DMS114 treated with DMSO at 0.1 percent for 48 hours (cell line): Measurements from ENCODE around the gene FAM3D.
"Not testable (repeated sequence)": the region's sequence is repeated elsewhere in the genome, so short reads cannot be mapped to it uniquely, and the experiment has no call there.

Experiments
- DNase-seq: peaks from one replicate; lab custom pipeline; 2025; ENCODE audit not compliant: unreplicated experiment; lab: John Stamatoyannopoulos, UW

Gene FAM3D, protein sequence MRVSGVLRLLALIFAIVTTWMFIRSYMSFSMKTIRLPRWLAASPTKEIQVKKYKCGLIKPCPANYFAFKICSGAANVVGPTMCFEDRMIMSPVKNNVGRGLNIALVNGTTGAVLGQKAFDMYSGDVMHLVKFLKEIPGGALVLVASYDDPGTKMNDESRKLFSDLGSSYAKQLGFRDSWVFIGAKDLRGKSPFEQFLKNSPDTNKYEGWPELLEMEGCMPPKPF

DNA sequence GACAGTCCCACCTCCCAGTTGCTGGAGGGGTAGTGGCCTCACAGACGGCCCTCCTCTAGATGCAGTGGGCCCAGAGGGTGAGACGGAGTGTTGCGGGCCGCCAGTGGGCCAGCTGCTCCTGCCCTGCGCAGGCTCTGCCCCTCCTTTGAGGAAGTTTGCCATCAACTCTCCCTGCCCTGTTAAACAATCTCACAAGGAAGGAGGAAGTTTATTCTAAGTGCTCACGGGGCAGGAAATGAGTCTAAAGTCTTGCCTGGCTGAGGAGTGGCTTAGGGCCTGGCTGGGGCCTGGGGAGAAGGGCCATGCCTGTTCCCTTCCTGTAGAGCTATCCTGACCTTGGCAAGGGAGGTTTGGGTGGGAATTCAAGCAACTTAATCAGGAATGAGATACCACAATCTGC, at the start of gene FAM3D:
Gene FAM3D (minus strand): TSS at position 92 of the 400 bp plus-strand sequence. CDS start 11,211 bp downstream, outside the sequence.
- no peak for DNase-seq

DNA sequence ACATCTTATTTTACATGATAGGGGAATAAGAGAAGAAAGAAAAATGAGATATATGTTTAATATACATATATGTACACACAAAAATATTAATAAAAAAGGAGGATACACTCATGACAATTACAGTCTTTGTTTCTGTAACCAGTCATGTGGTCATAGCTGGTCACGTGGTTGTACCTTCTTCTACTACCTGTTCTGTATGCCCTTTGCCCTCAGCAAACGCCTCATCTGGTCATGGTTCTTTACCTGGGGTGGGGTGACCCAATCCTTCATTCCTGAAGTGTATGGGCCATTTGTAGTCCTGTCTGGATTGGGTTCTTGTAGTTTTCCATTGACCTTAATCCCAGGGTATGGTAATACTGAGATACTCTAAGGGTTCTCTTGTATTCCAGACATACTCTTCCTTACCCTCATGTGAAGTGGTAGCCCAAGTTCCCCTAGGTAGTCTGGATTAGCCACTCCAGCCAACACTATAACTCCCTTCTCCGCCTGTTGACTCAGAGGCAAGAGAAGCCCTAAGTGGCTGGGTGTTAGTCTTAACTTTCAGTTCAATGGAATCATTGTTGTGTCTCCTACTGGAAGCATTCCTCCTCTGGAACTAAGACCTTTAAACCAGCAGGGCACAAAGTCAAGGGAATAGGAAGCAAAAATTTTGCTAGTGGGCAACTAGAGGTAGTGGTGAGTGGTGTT, 47.3 kb upstream of the FAM3D start:
- no peak for DNase-seq

DNA sequence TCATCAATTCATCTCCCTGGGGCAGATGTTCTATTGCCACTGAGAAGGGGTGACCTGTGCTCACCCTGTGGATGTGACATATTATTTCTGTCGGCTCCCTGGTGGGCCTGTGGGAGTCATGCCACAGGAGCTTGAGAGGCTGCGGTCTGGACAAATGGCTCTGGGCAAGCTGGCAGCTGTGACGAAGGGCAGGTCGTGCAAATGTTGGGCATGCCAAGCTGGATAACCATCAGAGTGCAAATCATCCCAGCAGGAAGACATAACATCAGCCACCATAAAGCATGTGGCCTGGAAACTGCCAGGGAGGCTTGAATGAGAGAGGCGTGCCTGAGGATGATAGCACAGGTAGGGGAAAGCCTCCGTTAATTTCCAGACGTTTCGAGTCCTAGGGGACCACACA, 45.3 kb upstream of the FAM3D start:
- no peak for DNase-seq

DNA sequence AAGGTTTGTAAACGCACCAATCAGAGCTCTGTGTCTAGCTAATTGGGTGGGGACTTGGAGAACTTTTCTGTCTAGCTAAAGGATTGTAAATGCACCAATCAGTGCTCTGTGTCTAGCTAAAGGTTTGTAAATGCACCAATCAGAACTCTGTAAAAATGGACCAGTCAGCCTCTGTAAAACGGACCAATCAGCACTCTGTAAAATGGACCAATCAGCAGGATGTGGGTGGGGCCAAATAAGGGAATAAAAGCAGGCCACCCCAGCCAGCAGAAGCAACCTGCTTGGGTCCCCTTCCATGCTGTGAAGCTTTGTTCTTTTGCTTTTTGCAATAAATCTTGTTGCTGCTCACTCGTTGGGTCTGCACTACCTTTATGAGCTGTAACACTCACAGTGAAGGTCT, 42.4 kb upstream of the FAM3D start:
- not testable (repeated sequence) for DNase-seq

GRCh38 chr3:58708116-58708791, 41.7 kb upstream of the FAM3D start:
- no peak for DNase-seq

DNA sequence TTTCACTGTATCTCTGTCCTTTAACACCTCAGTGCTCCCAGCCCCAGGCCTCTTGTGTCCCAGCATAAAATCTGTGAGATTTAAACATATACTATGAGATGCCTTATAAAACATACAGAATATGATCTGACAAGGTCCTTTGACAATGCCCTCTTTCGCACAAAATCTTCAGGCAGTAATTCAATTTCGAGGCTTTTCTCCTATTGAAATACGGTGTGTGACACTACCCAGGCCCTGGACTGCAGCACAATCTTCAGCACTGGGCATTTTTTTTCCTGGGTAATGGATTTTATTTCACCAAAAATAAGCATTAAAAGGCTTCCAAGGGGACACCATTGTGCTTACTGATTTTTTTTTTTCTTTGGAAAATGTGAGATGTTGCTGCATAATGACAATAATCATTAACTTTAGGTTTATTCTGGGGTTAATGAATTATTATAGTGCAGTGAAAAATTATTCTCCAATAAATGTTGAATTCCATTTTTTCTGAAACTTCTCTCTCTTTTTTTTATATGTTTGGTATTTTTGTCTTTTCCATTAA, 40.9 kb upstream of the FAM3D start:
- DNase-seq = no peak

DNA sequence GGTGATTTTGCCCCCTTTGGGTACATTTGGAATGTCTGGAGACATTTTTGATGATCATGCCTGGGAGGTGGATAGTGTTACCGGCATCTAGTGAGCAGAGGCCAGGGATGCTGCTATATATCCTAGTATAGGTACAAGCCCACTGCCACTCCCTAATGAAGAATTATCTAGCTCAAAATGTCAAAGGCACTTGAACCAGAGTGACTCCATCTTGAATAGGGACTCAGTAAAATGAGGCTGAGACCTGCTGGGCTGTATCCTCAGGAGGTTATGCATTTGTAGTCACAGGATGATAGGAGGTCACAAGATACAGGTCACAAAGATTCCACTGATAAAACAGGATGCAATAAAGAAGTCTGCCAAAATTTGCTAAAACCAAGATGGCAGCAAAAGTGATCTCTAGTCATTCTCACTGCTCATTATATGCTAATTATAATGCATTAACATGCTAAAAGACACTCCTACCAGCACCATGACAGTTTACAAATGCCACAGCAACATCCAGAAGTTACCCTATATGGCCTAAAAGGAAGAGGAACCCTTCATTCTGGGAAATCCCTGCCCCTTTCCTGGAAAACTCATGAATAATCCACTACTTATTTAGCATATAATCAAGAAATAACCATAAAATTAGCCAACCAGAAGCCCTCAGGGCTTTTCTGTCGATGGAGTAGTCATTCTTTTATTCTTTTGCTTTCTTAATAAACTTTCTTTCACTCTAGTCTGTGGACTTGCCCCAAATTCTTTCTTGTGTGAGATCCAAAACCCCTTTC, 40.0 kb upstream of the FAM3D start:
- DNase-seq = no peak

GRCh38 chr3:58704745-58705144, 38.2 kb upstream of the FAM3D start:
- DNase-seq = no peak

DNA sequence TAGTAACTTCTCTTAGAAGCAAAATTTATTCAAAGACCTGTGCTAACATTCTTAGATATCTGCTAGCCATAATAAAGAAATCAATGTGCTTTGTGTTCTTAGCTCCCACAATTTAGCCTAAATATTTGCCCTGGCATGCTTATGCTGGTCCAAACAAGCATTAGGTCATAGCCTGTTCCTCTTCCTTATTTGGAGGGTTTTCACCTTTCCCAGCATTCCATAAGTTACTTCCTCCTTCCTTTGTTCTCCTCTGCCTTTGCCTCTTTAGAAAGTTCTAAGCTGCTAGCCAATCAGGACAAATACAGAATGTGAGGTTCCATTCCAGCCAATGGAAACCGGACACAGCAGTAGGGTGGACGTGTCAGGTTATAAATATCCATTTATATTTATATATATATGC, 37.7 kb upstream of the FAM3D start:
- not testable (repeated sequence) for DNase-seq

DNA sequence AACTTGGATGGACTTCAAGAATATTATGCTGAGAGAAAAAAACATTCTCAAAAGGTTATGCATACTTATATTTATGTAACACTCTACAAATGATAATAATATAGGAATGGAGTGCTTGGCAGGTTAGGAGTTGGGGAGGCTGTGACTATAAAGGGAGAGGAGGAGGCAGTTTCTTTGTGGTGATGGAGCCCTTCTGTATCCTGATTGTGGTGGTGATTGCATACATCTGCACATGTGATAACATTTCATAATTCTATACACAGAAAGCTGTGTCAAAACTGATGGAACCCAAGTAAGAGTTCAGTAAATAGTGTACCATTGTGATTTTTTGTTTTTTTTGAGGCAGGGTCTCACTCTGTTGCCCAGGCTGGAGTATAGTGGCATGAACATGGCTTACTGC, 31.7 kb upstream of the FAM3D start:
- DNase-seq = no peak

DNA sequence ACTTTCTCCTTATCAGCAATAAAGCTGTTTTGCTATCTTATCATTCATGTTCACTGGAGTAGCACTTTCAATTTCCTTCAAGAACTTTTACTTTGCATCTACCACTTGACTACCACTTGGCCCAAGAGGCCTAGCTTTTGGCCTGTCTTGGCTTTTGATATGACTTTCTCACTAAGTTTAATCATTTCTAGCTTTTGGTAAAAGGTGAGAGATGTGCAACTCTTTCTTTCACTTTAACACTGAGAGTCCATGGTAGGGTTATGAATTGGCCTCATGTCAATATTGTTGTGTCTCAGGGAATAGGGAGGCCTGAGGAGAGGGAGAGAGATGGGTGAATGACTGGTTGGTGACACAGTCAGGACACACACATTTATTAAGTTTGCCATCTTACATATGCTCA, 31.0 kb upstream of the FAM3D start:
- no peak for DNase-seq

DNA sequence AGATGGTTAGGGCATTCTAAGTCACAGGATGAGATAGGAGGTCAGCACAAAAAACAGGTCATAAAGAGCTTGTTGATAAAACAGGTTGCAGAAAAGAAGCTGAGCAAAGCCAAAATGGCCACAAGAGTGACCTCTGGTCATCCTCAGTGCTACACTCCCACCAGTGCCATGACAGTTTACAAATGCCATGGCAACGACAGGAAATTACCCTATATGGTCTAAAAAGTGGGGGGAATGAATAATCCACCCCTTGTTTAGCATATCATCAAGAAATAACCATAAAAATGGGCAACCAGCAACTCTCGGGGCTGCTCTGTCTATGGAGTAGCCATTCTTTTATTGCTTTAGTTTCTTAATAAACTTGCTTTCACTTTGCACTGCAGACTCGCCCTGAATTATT, 30.2 kb upstream of the FAM3D start:
- DNase-seq = not testable (repeated sequence)

DNA sequence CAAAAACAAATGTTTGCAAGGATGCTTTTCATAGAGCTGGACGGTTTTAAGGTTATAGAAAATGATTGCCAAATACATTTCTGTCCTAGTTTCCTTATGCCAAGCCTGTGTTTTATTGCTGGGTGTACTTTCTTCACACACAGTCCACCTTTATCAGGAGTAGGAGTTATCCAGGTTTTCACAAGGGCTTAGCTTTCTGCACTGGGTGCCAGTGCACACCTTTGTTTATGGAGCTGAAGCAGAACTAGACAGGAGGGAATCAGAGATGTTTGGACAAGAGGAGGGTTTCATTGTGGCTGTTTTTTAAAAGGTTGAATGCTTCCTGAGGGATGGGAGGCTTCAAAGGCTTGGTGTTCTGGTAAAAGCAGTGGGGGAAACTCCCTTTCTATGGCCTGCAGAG, 29.5 kb upstream of the FAM3D start:
- no peak for DNase-seq

DNA sequence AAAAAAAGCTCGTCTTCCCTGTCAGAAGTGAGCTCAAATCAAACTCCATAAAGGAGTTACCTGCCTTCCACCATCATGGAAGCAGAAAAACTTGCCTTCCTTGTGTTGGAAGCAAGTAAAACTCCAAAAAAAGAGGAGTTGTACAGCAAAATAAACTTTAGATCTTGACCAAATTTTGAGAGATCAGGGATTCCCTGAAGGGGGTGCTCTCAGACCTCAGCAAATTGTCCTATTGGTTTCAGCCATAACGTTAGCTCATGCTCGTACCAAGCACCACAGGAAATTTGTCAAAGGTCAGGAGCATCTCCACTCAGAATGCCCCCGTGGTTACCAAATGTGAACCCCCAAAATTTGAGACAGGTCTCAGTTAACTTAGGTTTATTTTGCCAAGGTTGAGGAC, 28.7 kb upstream of the FAM3D start:
- DNase-seq = not testable (repeated sequence)

- no peak for DNase-seq
These were observed 27.6 kb upstream of the FAM3D start for GRCh38 chr3:58693940-58694850.

GRCh38 chr3:58692484-58692883, 25.9 kb upstream of the FAM3D start:
- DNase-seq = no peak

DNA sequence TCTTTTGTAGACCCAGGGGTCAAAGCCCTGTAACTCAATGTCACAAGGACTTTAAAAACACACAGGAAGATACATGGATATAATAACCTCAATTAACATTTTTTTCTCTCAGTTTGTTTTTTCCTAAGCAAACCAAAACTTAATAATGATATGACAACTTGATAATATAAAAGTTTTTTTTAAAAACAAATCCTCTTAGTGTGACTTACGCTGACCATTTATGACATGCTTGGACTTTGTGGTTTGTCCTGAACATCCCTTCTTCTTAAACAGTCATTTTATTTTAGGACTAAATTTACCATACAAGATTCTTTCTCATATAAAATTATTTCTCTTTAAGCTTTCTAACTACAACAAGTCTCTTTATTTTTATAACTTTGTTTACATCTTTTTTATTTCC, 25.4 kb upstream of the FAM3D start:
- peak; percentile 27 for DNase-seq

- no peak for DNase-seq
These were observed 23.9 kb upstream of the FAM3D start for GRCh38 chr3:58690490-58690889.

- no peak for DNase-seq
These were observed 22.0 kb upstream of the FAM3D start for GRCh38 chr3:58688574-58688973.

DNA sequence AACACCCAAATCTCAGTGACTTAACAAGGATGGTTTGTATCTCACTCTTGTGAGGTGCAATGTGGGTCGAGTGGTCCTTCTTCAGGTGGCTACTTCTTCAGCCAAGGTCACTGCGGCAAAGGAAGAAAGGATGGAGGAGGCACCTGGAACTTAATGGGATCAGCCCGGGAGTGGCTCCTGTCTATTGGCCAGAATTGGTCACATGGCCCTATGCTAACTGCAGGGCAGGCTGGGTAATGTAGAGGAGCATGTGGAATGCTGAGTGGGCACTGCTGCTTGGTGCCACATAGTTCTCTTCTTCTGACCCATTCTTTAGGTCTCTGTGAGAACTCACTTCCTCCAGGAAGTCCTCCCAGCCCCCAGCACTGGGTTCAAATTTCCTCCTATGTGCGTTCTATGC, 20.3 kb upstream of the FAM3D start:
- no peak for DNase-seq
